A549 (cell line): ENCODE results near the gene OTOP3.

Source experiments
- CTCF ChIP-seq: fragments of >200 bp; sonication (Bioruptor Twin); formaldehyde crosslinking; IDR thresholded peaks from 3 replicates; pipeline ENCODE4 v1.5.1; 2016
- MAX ChIP-seq: IDR thresholded peaks from 2 replicates; pipeline ENCODE4 v1.6.1; 2012
- MYC ChIP-seq: IDR thresholded peaks from 2 replicates; pipeline ENCODE4 v1.6.1; 2012; ENCODE audit warnings: mild to moderate bottlenecking, inconsistent platforms, low read length, improper control_type of control experiment, borderline replicate concordance
- NPAS2 ChIP-seq: fragments of 250-450 bp; sonication (Bioruptor Pico); IDR thresholded peaks from 2 replicates; pipeline ENCODE4 v1.8.0; 2022; ENCODE audit warnings: mild to moderate bottlenecking, moderate library complexity, borderline replicate concordance
- NR3C1 ChIP-seq: fragments of >200 bp; sonication (Bioruptor Twin); formaldehyde crosslinking; IDR thresholded peaks from 3 replicates; pipeline ENCODE4 v1.6.1; 2017
- POLR2A ChIP-seq: IDR thresholded peaks from 2 replicates; pipeline ENCODE4 v1.6.1; 2012; ENCODE audit warnings: mild to moderate bottlenecking, low read length
- REST ChIP-seq: fragments of 200-600 bp; sonication (generic); IDR thresholded peaks from 2 replicates; pipeline ENCODE4 v1.6.1; 2016; ENCODE audit warnings: antibody characterized with exemption, mild to moderate bottlenecking, moderate library complexity
- RNF2 ChIP-seq: fragments of 200-600 bp; sonication (generic); IDR thresholded peaks from 2 replicates; pipeline ENCODE4 v1.6.1; 2016; ENCODE audit warnings: low read depth, mild to moderate bottlenecking, antibody characterized with exemption, moderate library complexity, borderline replicate concordance

GRCh38 chr17:74975943-74976342 is 40.2 kb downstream of the OTOP3 start:
- TF ChIP-seq CTCF (no peak), NPAS2 (CRISPR knock-in tag) (no peak), MAX (no peak), POLR2A (no peak), RNF2 (no peak), MYC (no peak), REST (no peak), NR3C1 (no peak)
